Rectal smooth muscle tissue (tissue), 1 donor: Measurements from ENCODE around the gene COL23A1.
"Not testable (repeated sequence)": the region's sequence is repeated elsewhere in the genome, so short reads cannot be mapped to it uniquely, and the experiment has no call there.

Source experiments
- H3K27ac ChIP-seq: one replicate; pipeline ENCODE4 v1.7.0; 2013; ENCODE audit warnings: low read depth, low read length, inconsistent platforms
- H3K27me3 ChIP-seq: one replicate; pipeline ENCODE4 v1.7.0; 2013; ENCODE audit warnings: low read length; ENCODE audit not compliant: control insufficient read depth, insufficient read depth
- H3K36me3 ChIP-seq: one replicate; pipeline ENCODE4 v1.7.0; 2013; ENCODE audit warnings: low read length; ENCODE audit not compliant: control insufficient read depth, insufficient read depth
- H3K4me1 ChIP-seq: one replicate; pipeline ENCODE4 v1.7.0; 2013; ENCODE audit warnings: low read length; ENCODE audit not compliant: control insufficient read depth, insufficient read depth
- H3K4me3 ChIP-seq: one replicate; pipeline ENCODE4 v1.7.0; 2013; ENCODE audit warnings: low read length
- H3K9ac ChIP-seq: one replicate; pipeline ENCODE4 v1.7.0; 2013; ENCODE audit warnings: low read length

Gene COL23A1

GRCh38 chr5:178373711-178374110 is 216.5 kb downstream of the COL23A1 start:
- Histone ChIP-seq H3K27ac (no peak overlapping the region), H3K9ac (no peak overlapping the region), H3K36me3 (no peaks in the 10 kb centered on the region), H3K4me1 (peaks cover 5% of the 10 kb centered on the region), H3K4me3 (no peak overlapping the region), H3K27me3 (no peaks in the 10 kb centered on the region)

- Histone ChIP-seq H3K36me3 (no peaks in the 10 kb centered on the region), H3K27me3 (no peaks in the 10 kb centered on the region), H3K27ac (no peak overlapping the region), H3K4me1 (peaks cover 5% of the 10 kb centered on the region), H3K9ac (no peak overlapping the region), H3K4me3 (peak overlapping the region; percentile 13)
These were observed 218.0 kb downstream of the COL23A1 start for GRCh38 chr5:178372142-178372571.

GRCh38 chr5:178371362-178372111 is 218.7 kb downstream of the COL23A1 start:
- Histone ChIP-seq H3K27ac (no peak overlapping the region), H3K4me1 (peaks cover 5% of the 10 kb centered on the region), H3K36me3 (no peaks in the 10 kb centered on the region), H3K9ac (no peak overlapping the region), H3K27me3 (no peaks in the 10 kb centered on the region), H3K4me3 (peak overlapping the region; percentile 13)

- H3K4me1 ChIP-seq = peaks cover 5% of the 10 kb centered on the region
- no peak overlapping the region for H3K27ac ChIP-seq
- no peak overlapping the region for H3K4me3 ChIP-seq
- no peaks in the 10 kb centered on the region for H3K36me3 ChIP-seq
- no peaks in the 10 kb centered on the region for H3K27me3 ChIP-seq
- no peak overlapping the region for H3K9ac ChIP-seq
These were observed 220.1 kb downstream of the COL23A1 start for GRCh38 chr5:178370102-178370501.

- H3K4me1 ChIP-seq, H3K9ac ChIP-seq, H3K36me3 ChIP-seq, H3K27me3 ChIP-seq, H3K27ac ChIP-seq, H3K4me3 ChIP-seq: not testable (repeated sequence)
These were observed 220.7 kb downstream of the COL23A1 start for GRCh38 chr5:178369469-178369868.

- no peak overlapping the region for H3K9ac ChIP-seq
- no peak overlapping the region for H3K27ac ChIP-seq
- no peak overlapping the region for H3K4me3 ChIP-seq
- H3K36me3 ChIP-seq = no peaks in the 10 kb centered on the region
- H3K4me1 ChIP-seq = peaks cover 5% of the 10 kb centered on the region
- no peaks in the 10 kb centered on the region for H3K27me3 ChIP-seq
These were observed 221.4 kb downstream of the COL23A1 start for GRCh38 chr5:178368716-178369300.

GRCh38 chr5:178368274-178368673 is 221.9 kb downstream of the COL23A1 start:
- H3K27me3 ChIP-seq = no peaks in the 10 kb centered on the region
- no peak overlapping the region for H3K27ac ChIP-seq
- no peaks in the 10 kb centered on the region for H3K36me3 ChIP-seq
- H3K4me1 ChIP-seq = peaks cover 5% of the 10 kb centered on the region
- no peak overlapping the region for H3K4me3 ChIP-seq
- H3K9ac ChIP-seq = no peak overlapping the region

GRCh38 chr5:178367736-178368120 is 222.5 kb downstream of the COL23A1 start:
- Histone ChIP-seq H3K9ac (no peak overlapping the region), H3K27ac (no peak overlapping the region), H3K4me1 (peaks cover 5% of the 10 kb centered on the region), H3K36me3 (no peaks in the 10 kb centered on the region), H3K27me3 (no peaks in the 10 kb centered on the region), H3K4me3 (no peak overlapping the region)

GRCh38 chr5:178366998-178367735 is 223.0 kb downstream of the COL23A1 start:
- Histone ChIP-seq H3K9ac (no peak overlapping the region), H3K36me3 (no peaks in the 10 kb centered on the region), H3K27me3 (no peaks in the 10 kb centered on the region), H3K4me3 (no peak overlapping the region), H3K27ac (no peak overlapping the region), H3K4me1 (peaks cover 3% of the 10 kb centered on the region)

- Histone ChIP-seq H3K27me3 (no peaks in the 10 kb centered on the region), H3K4me1 (no peaks in the 10 kb centered on the region), H3K36me3 (no peaks in the 10 kb centered on the region), H3K27ac (no peak overlapping the region), H3K4me3 (no peak overlapping the region), H3K9ac (no peak overlapping the region)
These were observed 224.4 kb downstream of the COL23A1 start for GRCh38 chr5:178365501-178366440.

GRCh38 chr5:178364326-178364675 is 225.9 kb downstream of the COL23A1 start:
- no peak overlapping the region for H3K9ac ChIP-seq
- no peaks in the 10 kb centered on the region for H3K4me1 ChIP-seq
- H3K27ac ChIP-seq = no peak overlapping the region
- no peaks in the 10 kb centered on the region for H3K36me3 ChIP-seq
- no peak overlapping the region for H3K4me3 ChIP-seq
- H3K27me3 ChIP-seq = no peaks in the 10 kb centered on the region
